Endothelial cell of umbilical vein (primary cell): ENCODE results near the gene SLC17A2.

ENCODE experiments used
- EZH2 ChIP-seq: IDR thresholded peaks from 2 replicates; pipeline ENCODE4 v1.6.1; 2012; ENCODE audit warnings: borderline replicate concordance, low read depth, mild to moderate bottlenecking, moderate library complexity, low read length, inconsistent platforms; ENCODE audit not compliant: severe bottlenecking
- FOS ChIP-seq: IDR thresholded peaks from 2 replicates; pipeline ENCODE4 v1.6.1; 2011; ENCODE audit warnings: mild to moderate bottlenecking, low read length, moderate library complexity, borderline replicate concordance; ENCODE audit not compliant: insufficient read depth
- JUN ChIP-seq: IDR thresholded peaks from 2 replicates; pipeline ENCODE4 v1.6.1; 2011; ENCODE audit warnings: borderline replicate concordance, low read depth; ENCODE audit not compliant: insufficient read length, insufficient read depth
- MYC ChIP-seq: IDR thresholded peaks from one replicate; pipeline ENCODE4 v1.6.1; 2011; ENCODE audit warnings: mild to moderate bottlenecking, low read depth, low read length
- POLR2A ChIP-seq: IDR thresholded peaks from 2 replicates; pipeline ENCODE4 v1.6.1; 2012; ENCODE audit warnings: low read depth, mild to moderate bottlenecking, control low read depth, low read length
- POLR2AphosphoS5 ChIP-seq: IDR thresholded peaks from 2 replicates; pipeline ENCODE4 v1.6.1; 2012; ENCODE audit warnings: low read depth, mild to moderate bottlenecking, control low read depth, low read length, moderate library complexity; ENCODE audit not compliant: insufficient read depth
- TF ChIP-seq, protein P1 (sequence below), 2 donors: IDR thresholded peaks; 1 replicate in 1 of 2; 2 replicates in 1 of 2; pipeline ENCODE4 v1.5.1; 2011; ENCODE audit warnings: low read length in 2 of 2, mild to moderate bottlenecking in 2 of 2, moderate library complexity in 2 of 2, control low read depth in 1 of 2, inconsistent platforms in 1 of 2, low read depth in 1 of 2; ENCODE audit not compliant: insufficient read depth in 1 of 2; ENCODE audit errors: extremely low read depth in 1 of 2

DNA sequence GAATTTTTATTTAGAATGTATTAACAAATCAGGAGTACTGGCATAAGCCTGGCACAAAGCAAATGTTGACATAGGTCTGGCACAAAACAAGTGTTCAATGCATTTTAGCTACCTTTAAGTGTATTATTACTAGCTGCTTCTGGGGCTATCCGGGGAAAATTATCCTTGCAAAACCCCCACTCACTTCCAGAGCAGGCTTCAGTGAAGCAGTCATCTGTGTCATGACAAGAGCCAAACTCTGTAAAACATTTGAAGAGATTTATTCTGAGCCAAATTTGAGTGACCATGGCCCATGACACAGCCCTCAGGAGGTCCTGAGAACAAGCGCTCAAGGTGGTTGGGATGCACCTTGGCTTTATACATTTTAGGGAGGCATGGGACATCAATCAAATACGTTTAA lies 25.7 kb upstream of the SLC17A2 start:
- TF ChIP-seq POLR2A (no peak), EZH2 (no peak), JUN (no peak), POLR2AphosphoS5 (no peak), FOS (no peak), MYC (no peak)
- TF ChIP-seq, protein P1, sequence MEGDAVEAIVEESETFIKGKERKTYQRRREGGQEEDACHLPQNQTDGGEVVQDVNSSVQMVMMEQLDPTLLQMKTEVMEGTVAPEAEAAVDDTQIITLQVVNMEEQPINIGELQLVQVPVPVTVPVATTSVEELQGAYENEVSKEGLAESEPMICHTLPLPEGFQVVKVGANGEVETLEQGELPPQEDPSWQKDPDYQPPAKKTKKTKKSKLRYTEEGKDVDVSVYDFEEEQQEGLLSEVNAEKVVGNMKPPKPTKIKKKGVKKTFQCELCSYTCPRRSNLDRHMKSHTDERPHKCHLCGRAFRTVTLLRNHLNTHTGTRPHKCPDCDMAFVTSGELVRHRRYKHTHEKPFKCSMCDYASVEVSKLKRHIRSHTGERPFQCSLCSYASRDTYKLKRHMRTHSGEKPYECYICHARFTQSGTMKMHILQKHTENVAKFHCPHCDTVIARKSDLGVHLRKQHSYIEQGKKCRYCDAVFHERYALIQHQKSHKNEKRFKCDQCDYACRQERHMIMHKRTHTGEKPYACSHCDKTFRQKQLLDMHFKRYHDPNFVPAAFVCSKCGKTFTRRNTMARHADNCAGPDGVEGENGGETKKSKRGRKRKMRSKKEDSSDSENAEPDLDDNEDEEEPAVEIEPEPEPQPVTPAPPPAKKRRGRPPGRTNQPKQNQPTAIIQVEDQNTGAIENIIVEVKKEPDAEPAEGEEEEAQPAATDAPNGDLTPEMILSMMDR (IDR thresholded peaks at IDR 0.05; ENCODE audit: extremely low read depth in 1 of 2, insufficient read depth in 1 of 2, low read depth in 1 of 2, low read length in 2 of 2): no peak
